ENCODE results near the gene TANGO6.

Gene TANGO6

DNA sequence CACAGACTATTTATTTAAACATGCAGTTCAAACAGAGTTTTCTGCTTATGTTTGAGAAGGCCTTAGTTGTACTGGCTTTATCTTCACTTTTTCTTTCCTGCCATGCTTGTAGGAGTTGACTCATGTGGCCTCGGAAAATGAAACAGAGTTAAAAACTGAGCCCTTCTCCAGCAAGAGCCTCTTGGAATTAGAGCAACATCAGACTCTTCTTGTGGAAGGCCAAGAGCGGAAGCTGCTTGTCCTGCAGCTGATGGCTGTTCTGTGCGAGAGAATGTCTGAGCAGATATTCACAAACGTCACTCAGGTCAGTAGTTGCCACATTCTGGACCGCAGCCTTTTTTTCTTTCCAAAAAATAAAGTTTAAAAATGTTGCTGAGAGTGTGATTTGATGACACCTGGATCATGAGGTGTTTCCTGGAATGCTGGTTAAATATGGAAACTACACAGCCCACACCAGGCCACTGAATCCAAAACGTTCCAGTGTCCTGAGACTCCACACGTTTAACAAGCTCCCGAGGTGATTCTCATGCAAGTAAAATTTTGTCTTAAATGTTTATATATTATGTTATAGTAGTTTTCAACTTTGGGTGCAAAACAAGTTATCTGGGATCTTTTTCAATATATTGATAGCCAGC is 65.9 kb downstream of the TANGO6 start:
- no peak for DNase-seq (ENCODE audit: low spot score)

DNA sequence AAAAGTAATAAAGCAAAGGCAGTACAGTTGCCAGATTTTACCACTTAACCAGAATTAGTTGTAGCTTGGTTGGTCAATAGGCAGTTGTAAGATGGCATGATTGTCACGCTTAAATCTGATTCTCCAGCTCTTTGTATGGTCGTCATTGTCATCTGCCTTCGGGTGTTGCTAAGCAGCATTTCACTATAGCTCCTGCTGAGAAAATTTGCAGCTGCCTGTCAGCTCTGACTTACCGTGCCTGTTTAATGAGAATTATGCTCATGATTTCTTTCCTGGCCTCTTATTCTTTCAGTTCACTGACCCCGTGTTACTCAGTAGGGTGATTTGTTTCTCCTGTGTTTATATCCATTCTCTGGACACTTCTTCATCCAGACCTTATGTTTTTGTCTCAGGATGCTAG is 66.7 kb downstream of the TANGO6 start:
- no peak for DNase-seq (ENCODE audit: low spot score)

DNA sequence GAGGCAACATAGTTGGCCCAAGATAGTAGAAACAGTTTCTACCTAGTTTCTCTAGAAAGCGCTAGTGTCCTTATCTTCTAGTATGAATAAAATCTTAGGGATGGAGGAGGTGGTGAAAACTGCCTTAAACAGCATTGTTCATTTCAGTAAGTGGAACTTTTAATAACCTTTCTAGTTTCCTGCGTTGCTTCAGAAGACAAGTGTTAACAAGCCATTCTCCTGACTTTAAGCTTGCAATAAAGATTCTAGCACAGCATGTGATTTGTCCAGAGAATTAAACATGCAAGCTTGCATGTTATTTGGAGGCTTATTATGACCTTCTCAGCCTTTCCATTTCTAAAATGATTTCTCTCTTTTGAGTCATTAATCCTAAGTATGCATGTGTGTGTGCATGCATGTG is 72.3 kb downstream of the TANGO6 start:
- no peak for DNase-seq (ENCODE audit: low spot score)

DNA sequence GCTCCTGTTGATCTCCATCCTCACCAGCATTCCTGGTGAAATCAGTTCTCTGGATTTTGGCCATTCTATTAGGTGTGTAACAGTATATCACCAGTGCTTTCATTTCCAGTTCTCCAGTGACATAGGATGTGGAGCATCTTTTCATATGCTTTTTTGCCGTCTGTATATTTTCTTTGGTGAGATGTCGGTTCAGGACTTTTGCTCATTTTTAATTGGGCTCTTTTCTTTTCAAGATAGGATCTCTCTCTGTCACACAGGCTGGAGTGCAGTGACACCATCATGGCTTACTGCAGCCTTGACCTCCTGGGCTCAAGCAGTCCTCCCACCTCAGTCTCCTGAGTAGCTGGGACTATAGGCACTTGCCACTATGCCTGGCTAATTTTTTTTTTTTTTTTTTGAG is 74.2 kb downstream of the TANGO6 start:
- DNase-seq (ENCODE audit: low spot score), result no peak

DNA sequence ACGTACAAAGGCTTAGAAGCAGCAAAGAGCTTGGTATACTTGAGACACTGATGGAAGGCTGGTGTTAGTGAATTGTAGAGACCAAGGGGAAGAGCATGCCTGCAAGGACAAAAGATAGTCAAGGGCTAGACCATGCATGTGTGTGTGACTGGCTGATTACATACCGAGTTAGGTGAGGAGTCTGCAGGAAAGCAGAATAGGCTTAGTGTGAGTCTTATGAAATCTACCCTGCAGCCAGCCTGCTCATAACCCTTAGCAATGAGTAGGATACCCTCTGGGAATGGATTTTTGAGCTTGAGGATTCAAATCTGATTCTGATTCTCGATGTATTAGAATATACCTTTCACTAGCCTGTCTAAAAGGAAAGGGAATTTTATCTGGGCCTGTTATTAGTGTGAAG is 77.0 kb downstream of the TANGO6 start:
- no peak for DNase-seq (ENCODE audit: low spot score)

DNA sequence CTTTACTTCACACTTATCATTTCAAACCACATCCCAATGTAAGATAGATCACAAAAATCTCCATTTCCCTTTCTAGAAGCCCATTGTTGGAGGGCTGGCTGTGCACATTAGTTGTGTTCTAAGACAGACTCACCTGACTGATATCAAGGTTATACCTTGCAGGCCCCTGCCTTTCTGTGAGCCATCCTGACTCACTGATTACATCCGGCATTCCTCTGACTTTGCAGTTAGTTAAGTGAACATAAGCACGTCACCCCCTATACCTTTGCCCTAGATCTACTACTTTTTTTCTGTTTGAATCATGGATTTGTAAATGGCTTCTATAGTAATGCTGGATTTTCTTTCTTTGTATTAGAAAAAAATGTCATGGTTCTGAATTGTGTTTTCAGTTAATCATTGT is 78.3 kb downstream of the TANGO6 start:
- DNase-seq (ENCODE audit: low spot score), result no peak

DNA sequence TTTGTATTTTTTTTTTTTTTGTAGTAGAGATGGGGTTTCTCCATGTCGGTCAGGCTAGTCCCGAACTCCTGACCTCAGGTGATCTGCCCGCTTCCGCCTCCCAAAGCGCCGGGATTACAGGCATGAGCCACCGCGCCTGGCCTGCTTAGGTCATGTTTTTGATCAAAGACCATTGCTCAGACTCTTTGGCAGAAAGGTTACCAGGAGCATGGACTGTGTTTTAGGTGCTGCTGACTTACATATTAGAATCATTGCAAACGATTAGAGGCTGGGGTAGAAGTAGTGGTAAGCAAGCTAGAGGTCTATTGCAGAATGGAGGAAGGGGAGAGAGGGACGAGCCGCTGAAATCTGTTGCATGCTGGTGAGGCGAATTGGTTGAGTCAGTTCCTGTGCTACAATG is 79.8 kb downstream of the TANGO6 start:
- DNase-seq (ENCODE audit: low spot score), result no peak

DNA sequence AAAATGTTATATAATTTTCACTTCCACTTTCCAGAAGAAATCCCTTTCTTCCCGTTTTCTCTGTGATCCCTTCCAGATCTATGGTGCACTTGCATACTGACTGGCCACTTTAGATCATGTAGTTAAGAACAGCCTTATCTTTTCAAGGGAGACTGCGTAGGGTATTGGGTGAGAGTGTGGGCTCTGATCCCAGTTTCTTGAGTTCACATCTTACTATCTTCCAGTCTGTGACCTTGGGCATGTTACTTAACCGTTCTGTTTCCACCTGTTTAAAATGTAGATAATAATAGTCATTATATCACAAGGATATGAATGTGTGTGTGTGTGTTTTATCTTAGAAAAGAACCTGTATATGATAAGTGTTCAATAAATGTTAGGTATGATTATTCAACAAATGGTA is 83.7 kb downstream of the TANGO6 start:
- DNase-seq (ENCODE audit: low spot score), result no peak

DNA sequence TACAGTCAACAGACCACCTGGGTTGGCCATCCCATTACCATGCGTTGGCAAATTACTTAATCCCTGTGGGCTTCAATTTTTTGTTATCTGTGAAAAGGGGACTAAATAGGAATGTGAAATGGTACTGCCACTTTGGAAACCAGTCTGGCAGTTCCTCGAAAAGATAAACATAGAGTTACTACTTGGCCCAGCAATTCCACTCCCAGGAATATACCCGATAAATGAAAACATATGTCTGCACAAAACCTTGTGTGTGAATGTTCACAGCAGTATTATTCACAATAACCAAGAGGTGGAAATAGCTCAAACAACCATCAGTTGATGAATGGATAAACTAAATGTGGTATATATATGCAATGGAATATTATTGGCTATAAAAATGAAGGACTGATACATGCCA is 87.9 kb downstream of the TANGO6 start:
- no peak for DNase-seq (ENCODE audit: low spot score)

DNA sequence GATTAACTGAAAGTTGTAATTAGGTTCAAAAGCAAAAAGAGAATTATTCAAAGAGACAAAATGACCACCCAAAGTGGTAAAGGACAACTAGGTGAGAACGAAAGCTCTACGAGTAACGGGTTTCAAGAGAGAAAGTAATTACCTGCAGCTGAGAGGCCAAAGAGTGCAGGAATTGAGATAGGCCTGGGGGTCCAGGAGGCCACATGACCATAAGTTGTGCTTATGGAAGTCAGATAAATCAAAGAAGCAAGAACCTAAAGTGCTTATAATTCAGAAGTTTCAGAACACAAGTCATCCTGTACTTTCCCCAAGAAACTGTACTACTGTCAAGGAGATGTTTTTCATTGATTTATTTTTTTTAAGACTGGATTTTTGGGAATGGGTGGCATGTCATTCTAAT is 91.1 kb downstream of the TANGO6 start:
- no peak for DNase-seq (ENCODE audit: low spot score)

DNA sequence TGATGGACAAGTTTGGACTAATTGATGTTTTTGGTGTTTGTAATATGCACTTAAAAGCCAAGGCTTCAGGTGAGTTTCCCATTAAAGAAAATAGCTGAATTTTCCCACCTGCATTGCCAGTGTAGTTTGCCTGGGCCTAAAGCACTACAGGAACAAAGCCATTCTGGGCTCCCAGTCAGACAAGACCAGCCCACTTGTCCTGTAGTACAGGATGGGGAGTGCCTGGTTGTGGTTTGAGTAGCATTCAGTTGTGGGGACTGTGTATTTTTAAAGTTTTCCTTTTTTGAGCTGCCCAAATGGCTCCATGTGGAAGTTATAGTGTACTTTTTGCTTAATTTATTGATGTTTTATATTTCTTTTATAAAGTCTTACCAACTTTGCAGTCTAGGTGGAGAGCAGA is 91.7 kb downstream of the TANGO6 start:
- DNase-seq (ENCODE audit: low spot score), result no peak

DNA sequence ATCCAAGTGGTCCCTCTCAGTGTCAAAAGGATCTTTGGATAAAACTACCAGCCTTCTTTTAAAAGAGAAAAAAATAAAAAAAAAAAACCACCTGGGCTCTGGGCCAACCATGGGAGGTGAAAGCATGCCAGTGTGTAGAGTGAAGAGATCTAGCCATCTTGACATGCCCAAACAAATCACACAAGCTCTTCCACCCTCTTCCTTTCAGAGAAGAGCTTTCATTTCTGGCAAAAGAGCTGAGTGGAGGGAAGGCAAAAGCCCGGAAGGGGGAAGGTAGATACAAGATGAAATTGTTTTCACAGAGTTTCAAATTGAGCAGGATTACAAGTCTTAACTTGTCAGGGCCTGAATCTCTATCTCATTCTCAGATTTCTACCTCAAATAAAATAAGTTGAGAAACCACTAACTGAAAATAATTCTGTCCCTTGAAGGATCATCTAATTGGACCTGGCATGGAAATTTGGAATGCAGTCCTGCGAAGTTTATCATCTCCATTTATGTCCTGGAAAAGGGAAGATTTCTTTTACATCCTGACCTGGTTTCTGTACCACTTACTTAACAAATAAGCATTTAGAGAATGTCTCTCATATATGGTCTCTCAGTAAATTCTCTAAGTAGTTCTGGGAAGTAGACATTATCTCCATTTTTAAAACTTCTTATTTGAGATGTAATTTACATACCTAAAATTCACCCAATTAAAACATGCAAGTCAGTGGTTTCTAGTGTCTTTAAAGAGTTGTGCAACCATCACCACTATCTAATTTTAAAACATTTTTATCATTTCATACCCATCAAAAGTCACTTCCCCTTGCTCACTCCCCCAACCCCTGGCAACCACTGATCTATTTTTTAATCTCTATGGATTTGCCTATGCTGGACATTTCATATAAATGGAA is 93.7 kb downstream of the TANGO6 start:
- peak; percentile 35 for DNase-seq (ENCODE audit: low spot score)

DNA sequence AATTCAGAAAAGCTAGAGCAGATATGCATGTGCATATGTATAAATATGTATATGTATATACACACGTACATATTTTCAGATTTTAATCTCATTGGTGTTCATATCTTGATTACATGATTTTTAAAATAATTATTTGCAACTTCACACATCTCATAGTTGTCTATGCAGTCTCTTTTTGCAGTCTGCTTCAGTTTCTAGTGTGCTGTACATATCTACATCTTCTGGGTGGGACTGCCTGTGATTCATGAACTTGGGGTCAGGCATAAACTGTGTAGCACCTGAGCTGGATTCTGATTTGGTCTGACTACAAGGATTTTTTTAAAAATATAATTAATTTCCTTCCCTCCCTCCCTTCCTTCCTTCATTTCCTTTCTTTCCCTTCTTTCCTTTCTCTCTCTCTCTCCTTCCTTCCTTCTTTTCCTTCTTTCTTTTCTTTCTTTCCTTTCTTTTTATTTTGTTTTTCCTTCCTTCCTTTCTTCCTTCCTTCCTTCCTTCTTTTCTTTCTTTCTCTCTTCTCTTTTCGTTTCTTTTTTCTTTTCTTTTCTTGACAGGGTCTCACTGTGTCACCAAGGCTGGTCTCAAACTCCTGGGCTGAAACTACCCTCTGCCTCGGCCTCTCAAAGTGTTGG is 96.5 kb downstream of the TANGO6 start:
- DNase-seq (ENCODE audit: low spot score), result no peak

DNA sequence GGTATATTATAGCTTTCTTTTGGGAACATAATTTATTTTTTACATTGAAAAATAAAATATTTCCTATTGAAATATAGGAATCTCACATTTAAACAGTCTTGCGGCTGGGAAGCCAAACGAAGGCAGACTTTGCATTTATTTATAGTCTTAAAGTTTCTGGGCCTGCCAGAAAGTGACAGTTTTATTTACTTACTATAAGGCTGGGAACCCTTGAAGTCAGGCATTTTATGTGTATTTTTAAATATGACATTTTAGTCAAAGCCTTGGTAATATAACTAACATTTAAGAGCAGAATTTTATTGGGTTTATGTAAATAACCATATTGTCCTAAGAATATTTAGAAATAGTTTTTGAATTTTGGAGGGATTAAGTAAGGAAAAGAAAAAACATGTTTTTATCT is 97.5 kb downstream of the TANGO6 start:
- no peak for DNase-seq (ENCODE audit: low spot score)

DNA sequence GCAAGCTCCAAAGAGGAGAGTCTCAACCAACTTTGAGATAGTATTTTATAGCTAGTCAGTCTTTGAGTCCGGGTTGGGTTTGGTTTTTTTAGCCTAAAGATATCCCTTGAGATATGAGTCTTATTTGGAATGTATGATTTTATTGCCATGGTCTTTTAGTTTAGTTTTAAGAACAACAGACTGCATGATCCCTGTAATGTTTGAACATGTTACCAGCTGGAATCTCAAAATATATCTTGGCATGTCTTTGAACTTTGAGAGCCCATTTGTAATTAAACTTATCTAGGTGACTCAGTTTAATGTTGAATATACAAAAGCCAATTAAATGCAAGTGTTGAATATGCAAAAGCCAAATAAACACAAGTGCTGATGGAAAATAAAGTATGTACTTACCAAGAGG is 100.6 kb downstream of the TANGO6 start:
- DNase-seq (ENCODE audit: low spot score), result no peak

DNA sequence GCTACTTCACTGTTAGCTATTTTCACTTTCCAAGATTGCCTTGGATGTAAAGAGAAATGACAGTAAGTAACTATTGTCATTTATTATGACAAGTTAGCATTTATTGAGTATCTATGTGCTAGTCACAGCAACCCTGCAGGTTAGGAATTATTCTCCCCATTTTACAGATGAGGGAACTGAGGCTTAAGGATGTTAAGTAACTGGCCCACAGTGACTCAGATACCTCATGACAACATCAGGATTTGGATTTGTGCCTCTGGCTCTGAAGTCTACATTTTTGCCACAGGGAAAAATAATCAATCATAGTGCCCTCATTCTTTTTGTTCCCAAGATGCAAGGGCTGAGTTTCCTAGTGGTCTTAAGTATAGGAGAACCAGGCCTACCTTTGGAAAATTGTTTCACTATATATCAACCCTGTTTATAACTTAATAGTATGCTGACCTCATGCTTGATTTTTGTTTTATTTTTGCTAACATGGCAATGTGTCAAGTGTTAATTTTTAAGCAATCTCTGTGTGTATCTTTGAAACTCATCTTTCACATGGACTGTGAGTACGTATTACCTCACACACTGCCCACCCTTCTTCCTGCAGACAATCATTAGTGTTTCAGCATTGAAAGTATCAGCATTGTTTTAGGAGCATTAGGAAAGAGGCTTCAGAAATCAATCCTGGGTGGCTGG is 105.0 kb downstream of the TANGO6 start:
- DNase-seq (ENCODE audit: low spot score), result no peak

DNA sequence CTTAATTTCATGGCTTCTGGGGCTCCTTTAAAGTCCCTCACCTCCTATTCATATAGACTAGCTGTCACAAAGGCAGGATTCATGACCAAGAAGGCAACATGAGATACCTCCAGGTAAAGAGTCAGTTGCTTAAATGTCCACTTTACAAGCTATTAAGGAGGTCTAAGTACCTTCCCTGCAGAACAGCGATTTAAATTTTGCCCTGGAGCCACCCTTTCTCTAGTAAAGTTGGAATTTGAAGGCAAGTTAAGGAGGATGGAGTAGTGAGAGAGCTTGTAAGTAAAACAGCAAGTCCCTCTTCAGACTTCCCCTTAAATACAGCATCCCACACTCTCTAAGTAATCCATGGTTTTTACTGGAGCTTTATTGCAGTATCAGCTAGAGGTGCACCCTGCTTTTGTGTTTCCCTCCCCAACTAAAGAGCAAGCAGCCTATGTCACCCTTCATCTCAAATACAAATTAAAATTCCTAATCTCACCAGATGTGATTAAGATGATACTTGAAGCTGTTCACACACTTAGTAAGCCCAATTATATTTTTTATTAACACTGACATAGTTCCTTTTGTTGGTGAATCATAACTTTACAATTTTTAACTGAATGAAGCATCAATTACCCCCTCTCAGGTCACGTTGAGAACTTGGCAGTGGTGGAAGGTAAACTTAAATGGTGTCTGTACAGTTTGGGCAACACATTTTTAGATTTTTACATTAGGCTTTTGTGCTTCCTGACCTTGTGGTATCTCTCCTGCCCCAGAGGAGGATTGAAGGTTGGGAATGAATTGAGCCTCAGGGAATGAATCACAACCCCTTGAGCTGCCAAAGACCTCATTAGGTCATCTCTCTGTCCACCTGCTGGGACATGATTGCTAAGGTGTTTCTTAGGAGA is 108.9 kb downstream of the TANGO6 start:
- peak; percentile 40 for DNase-seq (ENCODE audit: low spot score)

DNA sequence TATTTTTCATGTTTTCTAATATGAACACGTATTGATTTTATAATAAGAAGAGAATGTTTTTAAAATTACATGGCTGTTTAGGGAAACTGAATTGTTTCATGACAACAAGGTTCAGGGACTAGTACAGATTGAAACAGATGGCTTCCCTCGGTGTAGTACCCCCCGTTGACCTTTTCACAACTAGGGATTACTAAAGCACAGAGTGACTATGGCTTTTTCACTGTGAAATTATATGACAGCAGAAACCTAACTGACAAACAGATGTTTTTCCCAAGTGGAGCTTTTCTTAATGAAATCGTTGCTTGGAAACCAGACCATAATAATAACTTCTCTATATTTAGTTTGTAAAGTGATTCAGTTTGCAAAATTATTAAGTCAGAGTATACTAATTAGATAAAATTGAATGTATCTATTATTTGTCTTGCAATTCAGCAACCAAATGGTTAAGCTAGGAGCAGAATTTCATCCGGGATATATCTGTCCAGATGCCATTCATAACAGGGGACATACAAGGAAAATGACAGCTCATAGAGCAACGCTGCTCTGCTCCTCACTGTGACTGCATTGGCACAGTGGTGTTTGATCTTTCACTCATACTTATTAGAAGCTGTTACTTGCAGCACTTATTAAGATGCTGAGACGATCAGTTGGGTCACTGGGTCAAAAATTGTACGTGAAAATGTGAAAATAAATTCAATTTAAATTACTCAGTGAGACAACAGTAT is 111.7 kb downstream of the TANGO6 start:
- no peak for DNase-seq (ENCODE audit: low spot score)

DNA sequence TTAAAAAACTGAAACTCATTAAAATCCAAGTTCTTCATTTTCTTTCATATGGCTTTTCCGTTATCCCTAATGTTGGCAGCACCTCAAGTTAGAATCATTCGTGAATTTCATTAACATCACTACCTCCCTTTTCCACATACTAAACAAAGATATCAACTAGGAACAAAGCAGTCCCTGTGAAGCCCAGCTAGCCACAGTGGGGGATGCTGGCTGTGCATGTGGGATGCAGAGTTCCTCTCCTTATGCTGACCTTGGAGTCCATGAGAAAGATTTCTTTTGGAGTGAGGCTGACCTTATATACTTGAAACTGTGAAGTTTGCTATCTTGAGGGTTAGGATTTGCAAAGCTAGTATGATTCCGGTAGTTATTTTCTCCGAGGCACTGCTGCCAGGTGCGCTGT is 117.6 kb downstream of the TANGO6 start:
- no peak for DNase-seq (ENCODE audit: low spot score)

DNA sequence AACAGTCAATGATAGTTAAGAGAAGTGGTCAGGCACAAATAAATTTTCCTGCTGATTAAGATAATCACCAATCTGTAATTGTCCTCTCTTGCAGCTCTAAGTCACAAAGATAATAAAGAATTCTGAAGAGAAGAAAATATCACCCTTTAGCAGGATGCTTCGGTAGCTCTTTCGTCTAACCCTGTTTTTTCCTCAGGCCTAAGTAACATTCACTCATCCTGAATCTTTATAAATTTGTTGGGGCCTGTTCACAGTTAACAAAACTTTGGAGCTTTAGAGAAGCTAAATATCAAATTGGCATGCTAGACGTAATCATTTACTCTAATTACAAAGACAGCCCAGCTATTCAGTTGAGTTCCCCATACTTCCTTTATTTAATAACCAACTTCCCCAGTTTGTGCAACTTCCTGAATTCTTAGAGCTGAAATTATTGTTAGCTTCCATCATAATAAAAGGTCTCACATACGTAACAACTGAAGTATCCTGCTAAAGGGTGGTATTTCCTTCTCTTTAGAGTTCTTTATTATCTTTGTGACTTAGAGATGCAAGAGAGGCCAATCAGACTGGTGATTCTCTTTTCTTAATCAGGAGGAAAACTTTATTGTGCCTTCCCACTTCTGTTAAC is 118.6 kb downstream of the TANGO6 start:
- DNase-seq (ENCODE audit: low spot score), result no peak

DNA sequence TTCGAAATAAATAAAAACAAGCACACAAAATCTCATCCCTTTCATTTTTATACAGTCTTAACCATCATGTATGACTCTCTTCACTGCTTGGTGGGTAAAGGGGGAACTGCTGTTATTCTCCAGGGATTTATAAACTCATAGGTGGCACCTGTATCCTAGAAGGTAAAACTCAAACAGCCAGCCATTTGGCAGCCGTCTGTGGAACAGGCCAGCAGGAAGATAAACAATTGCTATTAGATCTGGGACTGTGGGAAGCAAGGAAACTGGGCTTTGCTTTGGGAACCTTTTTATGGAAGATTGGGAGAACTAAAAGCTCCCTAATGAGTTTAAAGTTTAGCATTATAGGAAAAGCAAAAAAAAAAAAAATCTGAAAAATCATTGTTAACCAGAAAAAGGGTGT is 126.0 kb downstream of the TANGO6 start:
- DNase-seq (ENCODE audit: low spot score), result no peak
